Bronchial epithelial cell (primary cell): ENCODE results near the gene ATP10D. TPM values are rescaled to one million over a fixed set of nuclear protein-coding genes. Genes with fewer than 3 reads are reported as not detected.

ENCODE experiments used
- DNase-seq: peaks from one replicate; pipeline ENCODE4 v3.0.0-alpha.2; 2010; ENCODE audit warnings: low read depth
- FAIRE-seq: peaks from 2 replicates; lab custom pipeline; 2011; peaks lifted over from hg19 to GRCh38; lab: Jason Lieb, UNC
- H3K27me3 ChIP-seq: 2 replicates; pipeline ENCODE4 v1.5.1; 2011; ENCODE audit warnings: low read length; ENCODE audit not compliant: control insufficient read depth, insufficient read depth
- H3K36me3 ChIP-seq: 2 replicates; pipeline ENCODE4 v1.5.1; 2011; ENCODE audit warnings: low read length; ENCODE audit not compliant: control insufficient read depth, insufficient read depth
- H3K4me3 ChIP-seq: 2 replicates; pipeline ENCODE4 v1.5.1; 2011; ENCODE audit warnings: mild to moderate bottlenecking, low read depth, low read length, control low read depth
- total RNA-seq: library from RNA; depleted of rRNA; stranded (reverse); fragments of >200 nt; gene quantifications from 2 replicates; pipeline ENCODE4 v1.2.1, GENCODE V29; 2014
- TF ChIP-seq, protein P1 (sequence below): IDR thresholded peaks from 2 replicates; pipeline ENCODE4 v1.5.1; 2011; ENCODE audit warnings: mild to moderate bottlenecking, moderate library complexity, low read length, control low read depth, inconsistent platforms; ENCODE audit not compliant: insufficient read depth, severe bottlenecking

The ATP10D gene
- total RNA-seq, 1 donor from 2014 or later = 20.0 TPM

DNA sequence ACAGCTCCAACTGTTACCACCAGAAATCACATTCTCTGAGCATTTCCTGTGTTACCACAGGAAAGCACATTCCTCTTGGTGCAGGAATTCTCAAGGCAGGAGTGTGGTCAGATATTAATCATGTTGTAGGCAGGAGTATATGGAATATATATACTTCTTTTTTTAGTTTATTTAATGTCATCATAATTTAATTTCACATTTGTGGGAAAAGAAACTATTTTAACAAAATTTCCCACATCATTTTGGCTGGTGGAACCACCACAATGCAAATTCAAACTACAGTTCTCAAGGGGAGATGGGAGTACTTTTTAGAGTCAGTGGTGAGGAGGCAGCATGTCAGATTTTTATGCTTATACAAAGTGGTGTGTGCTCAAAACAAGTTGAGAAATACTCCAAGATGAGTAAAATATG is 139.0 kb downstream of the ATP10D start:
- no peaks in the 10 kb centered on the region for H3K27me3 ChIP-seq
- DNase-seq (peak; percentile 5), FAIRE-seq (no peak)
- TF ChIP-seq, protein P1, sequence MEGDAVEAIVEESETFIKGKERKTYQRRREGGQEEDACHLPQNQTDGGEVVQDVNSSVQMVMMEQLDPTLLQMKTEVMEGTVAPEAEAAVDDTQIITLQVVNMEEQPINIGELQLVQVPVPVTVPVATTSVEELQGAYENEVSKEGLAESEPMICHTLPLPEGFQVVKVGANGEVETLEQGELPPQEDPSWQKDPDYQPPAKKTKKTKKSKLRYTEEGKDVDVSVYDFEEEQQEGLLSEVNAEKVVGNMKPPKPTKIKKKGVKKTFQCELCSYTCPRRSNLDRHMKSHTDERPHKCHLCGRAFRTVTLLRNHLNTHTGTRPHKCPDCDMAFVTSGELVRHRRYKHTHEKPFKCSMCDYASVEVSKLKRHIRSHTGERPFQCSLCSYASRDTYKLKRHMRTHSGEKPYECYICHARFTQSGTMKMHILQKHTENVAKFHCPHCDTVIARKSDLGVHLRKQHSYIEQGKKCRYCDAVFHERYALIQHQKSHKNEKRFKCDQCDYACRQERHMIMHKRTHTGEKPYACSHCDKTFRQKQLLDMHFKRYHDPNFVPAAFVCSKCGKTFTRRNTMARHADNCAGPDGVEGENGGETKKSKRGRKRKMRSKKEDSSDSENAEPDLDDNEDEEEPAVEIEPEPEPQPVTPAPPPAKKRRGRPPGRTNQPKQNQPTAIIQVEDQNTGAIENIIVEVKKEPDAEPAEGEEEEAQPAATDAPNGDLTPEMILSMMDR = no peak
- H3K4me3 ChIP-seq = no peak overlapping the region
- H3K36me3 ChIP-seq = no peaks in the 10 kb centered on the region

DNA sequence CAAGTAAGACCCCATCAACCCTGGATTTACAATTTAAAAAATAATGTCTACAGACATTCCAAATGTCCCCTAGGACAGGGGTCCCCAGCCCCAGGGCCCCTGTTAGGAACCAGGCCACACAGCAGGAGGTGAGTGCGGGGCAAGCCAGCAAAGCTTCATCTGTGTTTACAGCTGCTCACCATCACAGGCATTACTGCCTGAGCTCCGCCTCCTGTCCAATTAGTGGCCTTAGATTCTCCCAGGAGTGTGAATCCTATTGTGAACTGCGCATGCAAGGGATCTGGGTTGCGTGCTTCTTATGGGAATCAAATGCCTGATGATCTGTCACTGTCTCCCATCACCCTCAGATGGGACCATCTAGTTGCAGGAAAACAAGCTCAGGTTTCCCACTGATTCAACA is 146.1 kb downstream of the ATP10D start:
- Histone ChIP-seq H3K4me3 (no peak overlapping the region), H3K27me3 (no peaks in the 10 kb centered on the region), H3K36me3 (no peaks in the 10 kb centered on the region)
- TF ChIP-seq, protein P1 = no peak
- no peak for FAIRE-seq
- no peak for DNase-seq

DNA sequence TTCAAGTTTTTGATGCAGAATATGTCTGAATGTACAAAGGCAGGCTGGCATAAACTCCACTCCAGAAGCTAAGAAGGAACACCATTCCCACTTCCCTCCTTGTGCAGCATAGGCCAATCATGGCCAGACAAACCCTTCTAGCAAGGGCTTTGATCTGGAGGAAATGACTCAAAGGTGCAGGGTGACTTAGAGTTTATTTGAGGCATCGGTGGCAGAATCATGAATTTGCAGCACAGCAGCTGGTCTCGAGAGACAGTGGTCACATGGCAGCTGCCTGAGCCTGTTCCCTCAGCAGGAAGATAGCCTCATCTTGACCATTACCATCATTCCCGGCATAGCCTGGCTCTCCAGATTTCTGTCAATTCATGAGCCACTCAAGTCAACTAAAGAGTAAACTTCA is 154.5 kb downstream of the ATP10D start:
- Histone ChIP-seq H3K27me3 (no peaks in the 10 kb centered on the region), H3K4me3 (no peak overlapping the region), H3K36me3 (no peaks in the 10 kb centered on the region)
- TF ChIP-seq, protein P1 = no peak
- FAIRE-seq (no peak), DNase-seq (peak; percentile 68)

DNA sequence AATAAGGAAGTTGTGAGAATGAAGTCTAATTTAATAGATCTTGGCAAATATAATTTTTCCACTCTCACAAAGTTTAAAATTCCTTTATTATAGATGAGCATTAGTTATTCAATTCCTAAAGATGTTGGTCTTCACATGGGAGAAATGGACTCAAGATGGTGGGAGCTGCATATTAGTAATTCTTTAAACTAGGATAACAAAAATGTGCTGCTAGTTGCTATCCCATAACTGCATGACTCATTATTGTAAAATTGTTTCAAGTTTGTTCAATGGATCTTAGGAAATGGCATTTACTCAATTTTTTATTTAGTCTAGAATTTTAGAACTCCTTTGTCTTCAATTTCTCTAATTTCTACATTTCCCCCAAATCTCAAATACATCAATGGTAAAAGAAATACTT is 155.8 kb downstream of the ATP10D start:
- DNase-seq = peak; percentile 22
- Histone ChIP-seq H3K27me3 (no peaks in the 10 kb centered on the region), H3K4me3 (no peak overlapping the region), H3K36me3 (no peaks in the 10 kb centered on the region)
- TF ChIP-seq, protein P1 = no peak
- FAIRE-seq = no peak

DNA sequence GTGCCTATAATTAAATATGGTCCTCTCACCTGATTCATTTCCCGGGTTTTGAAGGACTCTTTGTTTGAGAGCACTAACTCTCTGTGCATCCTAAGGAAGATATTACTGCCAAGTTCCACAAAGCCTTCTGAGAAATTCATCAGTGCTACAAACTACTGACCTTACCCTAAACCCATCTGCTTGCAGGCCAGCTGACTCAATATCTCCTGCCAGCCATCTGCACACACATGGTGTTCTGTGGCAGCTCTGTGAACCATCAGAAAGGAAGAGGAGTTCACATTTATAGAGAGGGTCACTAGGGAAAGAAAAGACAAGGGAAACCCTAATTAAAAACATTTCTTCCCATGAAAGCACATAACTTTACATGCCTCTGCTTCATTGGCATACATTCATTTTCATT is 156.7 kb downstream of the ATP10D start:
- DNase-seq (no peak), FAIRE-seq (no peak)
- Histone ChIP-seq H3K27me3 (no peaks in the 10 kb centered on the region), H3K4me3 (no peak overlapping the region), H3K36me3 (no peaks in the 10 kb centered on the region)
- TF ChIP-seq, protein P1 = no peak

DNA sequence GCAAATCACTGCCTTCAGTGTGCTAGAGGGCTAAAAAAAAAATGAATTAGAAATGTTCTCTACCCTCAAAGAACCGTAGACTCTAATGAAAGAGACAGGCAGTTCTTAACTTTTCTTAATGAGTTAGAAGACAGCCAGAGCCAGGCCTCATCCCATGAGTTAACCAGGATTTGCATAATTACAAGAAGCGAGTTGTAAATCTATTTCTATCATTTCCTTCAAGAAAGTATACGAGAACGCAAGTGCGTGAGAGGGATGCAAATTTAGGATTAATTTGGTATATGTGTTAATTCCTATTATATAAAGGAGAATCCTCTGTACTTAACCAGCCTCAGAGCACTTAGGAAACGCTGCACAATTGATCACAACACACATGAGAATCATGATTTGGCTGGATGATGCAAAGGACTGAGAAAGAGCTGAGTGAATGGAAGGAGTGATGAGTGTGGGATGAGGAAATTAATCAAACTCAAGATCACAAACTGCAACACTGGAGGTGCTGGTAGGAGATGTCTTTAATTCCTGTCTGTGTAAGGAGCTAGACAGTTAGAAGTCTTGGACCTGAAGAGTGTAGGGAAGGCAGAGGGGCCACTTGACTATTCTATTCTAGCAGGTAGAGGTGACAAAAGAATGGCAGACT is 157.2 kb downstream of the ATP10D start:
- TF ChIP-seq, protein P1 = no peak
- FAIRE-seq = no peak
- no peak for DNase-seq
- Histone ChIP-seq H3K27me3 (no peaks in the 10 kb centered on the region), H3K4me3 (no peak overlapping the region), H3K36me3 (no peaks in the 10 kb centered on the region)
